Measurements from ENCODE around the gene TANC1. TPM values are rescaled to one million over a fixed set of nuclear protein-coding genes. Genes with fewer than 3 reads are reported as not detected.

TANC1 gene
- total and polyA plus RNA-seq, 2 of the 4 experiments (the other 2 are of a cell fraction) = 10.2 to 12.9 TPM

GRCh38 chr2:158973116-158973956 is 4.9 kb downstream of the TANC1 start:
- 0 out of 2 replicates have a peak overlapping the region, but pooled peaks have one; percentile 5 for H3K14ac ChIP-seq (replicated peaks; ENCODE audit: low read depth, low read length)
- H4K20me1 ChIP-seq (ENCODE audit: insufficient read depth, low read length) = peaks cover 70% of the 10 kb centered on the region
- intact Hi-C loops (cut with micrococcal nuclease) (loop anchor here (1.0 to 5.0 kb wide), 2 partner anchors 58 to 99 kb away; no protein-coding TSS in a partner anchor), in situ Hi-C loops (cut with MboI; ENCODE audit: low sequenced_read_pairs) (no loop called here), dilution Hi-C loops (cut with HindIII; ENCODE audit: low sequenced_read_pairs, unreplicated experiment) (no loop called here)
- H3K27ac ChIP-seq (ENCODE audit: insufficient read depth, low read length) = no peak overlapping the region
- no peak for TF ChIP-seq CTCF (conservative IDR thresholded peaks at IDR 0.05; ENCODE audit: low read depth, low read length)
- no peak for TF ChIP-seq USF2 (IDR thresholded peaks at IDR 0.05; ENCODE audit: low read depth, low read length)
- no peak for TF ChIP-seq CHD1 (IDR thresholded peaks at IDR 0.05; ENCODE audit: low read depth, low read length)
- TF ChIP-seq RAD21 (IDR thresholded peaks at IDR 0.05; ENCODE audit: low read length) = no peak
- TF ChIP-seq MXI1 (IDR thresholded peaks at IDR 0.05; ENCODE audit: borderline replicate concordance, low read depth, low read length) = no peak
- TF ChIP-seq MAZ (IDR thresholded peaks at IDR 0.05; ENCODE audit: borderline replicate concordance, low read depth, low read length) = no peak
- TF ChIP-seq POLR2A (IDR thresholded peaks at IDR 0.05; ENCODE audit: low read depth, low read length) = no peak
- no peak for TF ChIP-seq NFE2L2 (IDR thresholded peaks at IDR 0.05; ENCODE audit: low read depth, low read length)
- DNase-seq (peak; percentile 51), ATAC-seq (ENCODE audit: low read depth) (no peak)
- no peak overlapping the region for H4K8ac ChIP-seq (ENCODE audit: low read depth in 2 of 2, low read length in 2 of 2)
- peak overlapping the region; percentile 64 for H3K23ac ChIP-seq (ENCODE audit: low read depth, low read length)
- POLR2A ChIA-PET (ENCODE audit: unreplicated experiment) = no interaction called here
- WGBS, 2 experiments (ENCODE audit: extremely low coverage in 2 of 2, insufficient read length in 1 of 2) = 33% methylated on average over 2 of the region's 8 CpGs; no CpG with 5 or more reads in 1 of the 2 experiments
- H3K56ac ChIP-seq (ENCODE audit: extremely low read depth, insufficient read depth, low read length) = no peak overlapping the region
- no peaks in the 10 kb centered on the region for H3K27me3 ChIP-seq (ENCODE audit: control insufficient read depth, insufficient read depth, low read length)
- no peak overlapping the region for H4K5ac ChIP-seq (ENCODE audit: low read depth, low read length)
- BruUV-seq (replicated peaks) = no TSS peak
- no peaks in the 10 kb centered on the region for H3K9me3 ChIP-seq (ENCODE audit: control insufficient read depth, insufficient read depth, low read length)
- no peaks in the 10 kb centered on the region for H3K36me3 ChIP-seq (ENCODE audit: control insufficient read depth, insufficient read depth, low read length)
- CTCF ChIA-PET = no interaction called here
- no peak overlapping the region for H3K4me2 ChIP-seq (ENCODE audit: low read depth, low read length)
- H2AK9ac ChIP-seq (replicated peaks; ENCODE audit: low read depth, low read length, poor library complexity) = no peak overlapping the region
- H3K4me3 ChIP-seq (ENCODE audit: insufficient read depth, low read depth, low read length) = no peak overlapping the region
- H3K79me1 ChIP-seq (ENCODE audit: low read depth in 1 of 2, low read length in 2 of 2) = peaks cover 35 to 75% of the 10 kb centered on the region in 2 experiments
- H3K9ac ChIP-seq (ENCODE audit: low read depth, low read length) = no peak overlapping the region
- H2BK120ac ChIP-seq (ENCODE audit: low read depth, low read length) = no peak overlapping the region
- no peak overlapping the region for H2BK20ac ChIP-seq (ENCODE audit: low read depth, low read length)
- peak overlapping the region; percentile 26; the same call in 1 of the 2 replicates for H2AK5ac ChIP-seq (ENCODE audit: low read depth, low read length)
- peaks cover 10% of the 10 kb centered on the region for H3K4me1 ChIP-seq (ENCODE audit: control insufficient read depth, insufficient read depth, low read length)
- H2BK5ac ChIP-seq (ENCODE audit: low read depth, low read length, poor library complexity, severe bottlenecking) = no peak overlapping the region
- H4K91ac ChIP-seq (ENCODE audit: insufficient read depth, low read depth, low read length) = no peak overlapping the region
- H3K4ac ChIP-seq (ENCODE audit: low read depth, low read length) = no peak overlapping the region
- H3K18ac ChIP-seq (ENCODE audit: low read depth, low read length) = no peak overlapping the region
- H2AFZ ChIP-seq (replicated peaks; ENCODE audit: low read length, poor library complexity) = no peak overlapping the region
- peaks cover 10% of the 10 kb centered on the region for H3K9me1 ChIP-seq (ENCODE audit: insufficient read depth, low read length)
- no peak overlapping the region for H2BK15ac ChIP-seq (ENCODE audit: low read depth, low read length)

Measured in IMR-90 (cell line).